ENCODE data around the gene ENTPD3.

The ENTPD3 gene

GRCh38 chr3:40387895-40388254 is 891 bp downstream of the ENTPD3 start:
- Histone ChIP-seq H3K36me3 (ENCODE audit: low read length) (no peaks in the 10 kb centered on the region), H3K27me3 (ENCODE audit: low read length) (no peaks in the 10 kb centered on the region), H3K9me3 (ENCODE audit: insufficient read depth, low read length) (no peaks in the 10 kb centered on the region), H3K9ac (ENCODE audit: low read length) (no peak overlapping the region), H3K4me2 (ENCODE audit: low read depth, low read length, poor library complexity, severe bottlenecking) (no peak overlapping the region), H4K20me1 (ENCODE audit: low read depth, low read length) (no peaks in the 10 kb centered on the region), H3K27ac (ENCODE audit: low read depth, low read length) (no peak overlapping the region), H3K79me2 (ENCODE audit: insufficient read depth, low read length) (no peaks in the 10 kb centered on the region), H3K4me3 (ENCODE audit: insufficient read depth, low read length, poor library complexity, severe bottlenecking) (no peak overlapping the region), H2AFZ (ENCODE audit: low read depth, low read length, severe bottlenecking) (no peak overlapping the region), H3K9me2 (replicated peaks; ENCODE audit: insufficient read depth, low read length) (no peaks in the 10 kb centered on the region), H3F3A (ENCODE audit: insufficient read depth) (no peaks in the 10 kb centered on the region)
- TF ChIP-seq EZH2phosphoT487 (conservative IDR thresholded peaks at IDR 0.05; ENCODE audit: low read length) (no peak), CTCF (IDR thresholded peaks at IDR 0.05; ENCODE audit: insufficient read depth, low read length, poor library complexity, severe bottlenecking) (no peak)

GRCh38 chr3:40396406-40396805 is 9.4 kb downstream of the ENTPD3 start:
- no peaks in the 10 kb centered on the region; the same call in 1 of the 2 replicates for H3K9me2 ChIP-seq (replicated peaks; ENCODE audit: insufficient read depth, low read length)
- no peaks in the 10 kb centered on the region for H3K36me3 ChIP-seq (ENCODE audit: low read length)
- TF ChIP-seq EZH2phosphoT487 (conservative IDR thresholded peaks at IDR 0.05; ENCODE audit: low read length) (no peak), CTCF (IDR thresholded peaks at IDR 0.05; ENCODE audit: insufficient read depth, low read length, poor library complexity, severe bottlenecking) (no peak)
- no peak overlapping the region for H3K9ac ChIP-seq (ENCODE audit: low read length)
- no peak overlapping the region for H2AFZ ChIP-seq (ENCODE audit: low read depth, low read length, severe bottlenecking)
- H3K4me3 ChIP-seq (ENCODE audit: insufficient read depth, low read length, poor library complexity, severe bottlenecking), result no peak overlapping the region
- no peaks in the 10 kb centered on the region for H3K27me3 ChIP-seq (ENCODE audit: low read length)
- no peaks in the 10 kb centered on the region for H3F3A ChIP-seq (ENCODE audit: insufficient read depth)
- no peak overlapping the region for H3K4me2 ChIP-seq (ENCODE audit: low read depth, low read length, poor library complexity, severe bottlenecking)
- no peaks in the 10 kb centered on the region for H4K20me1 ChIP-seq (ENCODE audit: low read depth, low read length)
- H3K27ac ChIP-seq (ENCODE audit: low read depth, low read length), result no peak overlapping the region
- no peaks in the 10 kb centered on the region for H3K9me3 ChIP-seq (ENCODE audit: insufficient read depth, low read length)
- no peaks in the 10 kb centered on the region for H3K79me2 ChIP-seq (ENCODE audit: insufficient read depth, low read length)

- no peaks in the 10 kb centered on the region for H3K9me3 ChIP-seq (ENCODE audit: insufficient read depth, low read length)
- no peak overlapping the region for H3K9ac ChIP-seq (ENCODE audit: low read length)
- no peak overlapping the region for H3K4me3 ChIP-seq (ENCODE audit: insufficient read depth, low read length, poor library complexity, severe bottlenecking)
- H3K79me2 ChIP-seq (ENCODE audit: insufficient read depth, low read length), result no peaks in the 10 kb centered on the region
- H2AFZ ChIP-seq (ENCODE audit: low read depth, low read length, severe bottlenecking), result no peak overlapping the region
- H3K27me3 ChIP-seq (ENCODE audit: low read length), result no peaks in the 10 kb centered on the region
- H4K20me1 ChIP-seq (ENCODE audit: low read depth, low read length), result no peaks in the 10 kb centered on the region
- no peak overlapping the region for H3K4me2 ChIP-seq (ENCODE audit: low read depth, low read length, poor library complexity, severe bottlenecking)
- no peak for TF ChIP-seq EZH2phosphoT487 (conservative IDR thresholded peaks at IDR 0.05; ENCODE audit: low read length)
- no peak for TF ChIP-seq CTCF (IDR thresholded peaks at IDR 0.05; ENCODE audit: insufficient read depth, low read length, poor library complexity, severe bottlenecking)
- no peaks in the 10 kb centered on the region; the same call in 1 of the 2 replicates for H3K9me2 ChIP-seq (replicated peaks; ENCODE audit: insufficient read depth, low read length)
- no peak overlapping the region for H3K27ac ChIP-seq (ENCODE audit: low read depth, low read length)
- H3K36me3 ChIP-seq (ENCODE audit: low read length), result no peaks in the 10 kb centered on the region
- H3F3A ChIP-seq (ENCODE audit: insufficient read depth), result no peaks in the 10 kb centered on the region
Observed at GRCh38 chr3:40397129-40397528, 10.1 kb downstream of the ENTPD3 start.
